Loucy (cell line): ENCODE results near the gene FLT1.

Experiments used
- H2AFZ ChIP-seq: fragments of 200-600 bp; sonication (generic); 2 replicates; pipeline ENCODE4 v1.6.0; 2016; ENCODE audit warnings: antibody characterized with exemption, mild to moderate bottlenecking, low read length, moderate library complexity
- H3F3A ChIP-seq: fragments of 200-600 bp; 2 replicates; pipeline ENCODE4 v1.6.0; 2016; ENCODE audit warnings: antibody characterized with exemption, low read depth, mild to moderate bottlenecking
- H3K27me3 ChIP-seq: fragments of 200-600 bp; sonication (generic); 2 replicates; pipeline ENCODE4 v1.6.1; 2014; ENCODE audit warnings: low read length, mild to moderate bottlenecking; ENCODE audit not compliant: insufficient read depth, poor library complexity, severe bottlenecking
- H3K36me3 ChIP-seq: fragments of 200-600 bp; sonication (generic); 2 replicates; pipeline ENCODE4 v1.6.1; 2016; ENCODE audit warnings: low read length; ENCODE audit not compliant: insufficient read depth
- H3K4me1 ChIP-seq: fragments of 200-600 bp; sonication (generic); 2 replicates; pipeline ENCODE4 v1.5.1; 2014; ENCODE audit warnings: low read length, mild to moderate bottlenecking; ENCODE audit not compliant: insufficient read depth, poor library complexity, severe bottlenecking
- H3K4me2 ChIP-seq: fragments of 200-600 bp; sonication (generic); 2 replicates; pipeline ENCODE4 v1.6.0; 2014; ENCODE audit warnings: antibody characterized with exemption, low read length, low read depth, mild to moderate bottlenecking; ENCODE audit not compliant: poor library complexity, severe bottlenecking
- H3K4me3 ChIP-seq: fragments of 200-600 bp; sonication (generic); 2 replicates; pipeline ENCODE4 v1.5.1; 2014; ENCODE audit warnings: low read length, mild to moderate bottlenecking, mixed read lengths; ENCODE audit not compliant: poor library complexity, severe bottlenecking
- H3K79me2 ChIP-seq: fragments of 200-600 bp; sonication (generic); 2 replicates; pipeline ENCODE4 v1.6.1; 2014; ENCODE audit warnings: low read length; ENCODE audit not compliant: insufficient read depth
- H3K9ac ChIP-seq: fragments of 200-600 bp; sonication (generic); 2 replicates; pipeline ENCODE4 v1.6.0; 2014; ENCODE audit warnings: mild to moderate bottlenecking, low read depth, low read length, moderate library complexity; ENCODE audit not compliant: poor library complexity, severe bottlenecking
- H3K9me2 ChIP-seq: fragments of 200-600 bp; sonication (generic); replicated peaks from 2 replicates; pipeline ENCODE4 v1.6.1; 2016; ENCODE audit warnings: low read depth, low read length, mixed read lengths
- H3K9me3 ChIP-seq: fragments of 200-600 bp; sonication (generic); 2 replicates; pipeline ENCODE4 v1.6.1; 2014; ENCODE audit warnings: mild to moderate bottlenecking, antibody characterized with exemption, low read length, low read depth; ENCODE audit not compliant: insufficient read depth
- H4K20me1 ChIP-seq: fragments of 200-600 bp; sonication (generic); 2 replicates; pipeline ENCODE4 v1.6.0; 2014; ENCODE audit warnings: antibody characterized with exemption, low read length, mild to moderate bottlenecking; ENCODE audit not compliant: insufficient read depth, poor library complexity, severe bottlenecking
- CTCF ChIP-seq: fragments of 200-600 bp; sonication (generic); conservative IDR thresholded peaks from 2 replicates; pipeline ENCODE4 v1.5.1; 2014; ENCODE audit warnings: mild to moderate bottlenecking, antibody characterized with exemption, low read length
- EZH2phosphoT487 ChIP-seq: fragments of 200-600 bp; IDR thresholded peaks from 2 replicates; pipeline ENCODE4 v1.6.1; 2018; ENCODE audit warnings: antibody characterized with exemption, mild to moderate bottlenecking, moderate library complexity, borderline replicate concordance

Gene FLT1

GRCh38 chr13:28421676-28422410 lies 73.1 kb downstream of the FLT1 start:
- H3F3A ChIP-seq = no peaks in the 10 kb centered on the region
- H3K36me3 ChIP-seq = peaks cover 62% of the 10 kb centered on the region
- peak overlapping the region; percentile 79 for H3K9ac ChIP-seq
- H3K27me3 ChIP-seq = no peaks in the 10 kb centered on the region
- no peaks in the 10 kb centered on the region for H3K9me3 ChIP-seq
- peak overlapping the region; percentile 89 for H3K4me2 ChIP-seq
- peaks cover 48% of the 10 kb centered on the region for H3K4me1 ChIP-seq
- H3K79me2 ChIP-seq = peaks cover 56% of the 10 kb centered on the region
- TF ChIP-seq CTCF (no peak), EZH2phosphoT487 (no peak)
- H3K9me2 ChIP-seq = no peaks in the 10 kb centered on the region
- peak overlapping the region; percentile 71 for H3K4me3 ChIP-seq
- no peak overlapping the region for H2AFZ ChIP-seq
- H4K20me1 ChIP-seq = no peaks in the 10 kb centered on the region

- H3K4me2 ChIP-seq = no peak overlapping the region
- H3F3A ChIP-seq = no peaks in the 10 kb centered on the region
- no peaks in the 10 kb centered on the region for H3K9me3 ChIP-seq
- no peaks in the 10 kb centered on the region for H3K27me3 ChIP-seq
- H3K79me2 ChIP-seq = peaks cover 58% of the 10 kb centered on the region
- peaks cover 59% of the 10 kb centered on the region for H3K36me3 ChIP-seq
- no peak overlapping the region for H3K9ac ChIP-seq
- no peak overlapping the region for H3K4me3 ChIP-seq
- peaks cover 57% of the 10 kb centered on the region for H3K4me1 ChIP-seq
- no peaks in the 10 kb centered on the region for H3K9me2 ChIP-seq
- peaks cover 1% of the 10 kb centered on the region for H4K20me1 ChIP-seq
- TF ChIP-seq CTCF (no peak), EZH2phosphoT487 (no peak)
- H2AFZ ChIP-seq = no peak overlapping the region
These were observed 74.2 kb downstream of the FLT1 start for GRCh38 chr13:28420704-28421103.

- no peaks in the 10 kb centered on the region for H3F3A ChIP-seq
- no peak overlapping the region for H3K4me2 ChIP-seq
- peaks cover 39% of the 10 kb centered on the region for H3K4me1 ChIP-seq
- H3K9ac ChIP-seq = no peak overlapping the region
- TF ChIP-seq EZH2phosphoT487 = no peak
- peak; percentile 57 for TF ChIP-seq CTCF
- H3K36me3 ChIP-seq = peaks cover 44% of the 10 kb centered on the region
- no peak overlapping the region for H3K4me3 ChIP-seq
- no peak overlapping the region for H2AFZ ChIP-seq
- H3K9me3 ChIP-seq = no peaks in the 10 kb centered on the region
- peaks cover 4% of the 10 kb centered on the region for H4K20me1 ChIP-seq
- no peaks in the 10 kb centered on the region for H3K27me3 ChIP-seq
- H3K9me2 ChIP-seq = no peaks in the 10 kb centered on the region
- H3K79me2 ChIP-seq = peaks cover 60% of the 10 kb centered on the region
These were observed 78.9 kb downstream of the FLT1 start for GRCh38 chr13:28415994-28416421.
